WTC11 (cell line): ENCODE data around the gene WNK2. TPM values are rescaled to one million over a fixed set of nuclear protein-coding genes. Genes with fewer than 3 reads are reported as not detected.

Source experiments
- ATAC-seq: fragments of 200-7000 bp; cut with Tn5 transposase; 2 replicates; pipeline ENCODE4 v1.10.0; 2021; ENCODE audit warnings: mild to moderate bottlenecking, moderate library complexity
- CTCF ChIA-PET: fragments of 300-600 bp; sonication (Branson Sonifier 250); formaldehyde crosslinking; loops from one replicate; lab custom pipeline; 2021; ENCODE audit warnings: antibody characterized with exemption; lab: Charles Lee
- POLR2A ChIA-PET: fragments of 350-600 bp; sonication (Branson Sonifier 250); formaldehyde crosslinking; loops from one replicate; lab custom pipeline; 2021; ENCODE audit warnings: antibody characterized with exemption; lab: Charles Lee
- DNase-seq: peaks from one replicate; pipeline ENCODE4 v3.0.0; 2021; ENCODE audit warnings: low spot score
- H3K27ac Mint-ChIP-seq: 2 replicates; pipeline ENCODE4 v1.8.0; 2021; ENCODE audit warnings: mixed read lengths
- H3K27me3 Mint-ChIP-seq: 2 replicates; pipeline ENCODE4 v1.8.0; 2021; ENCODE audit warnings: low read depth, mild to moderate bottlenecking, moderate library complexity, mixed read lengths
- H3K36me3 Mint-ChIP-seq: 2 replicates; pipeline ENCODE4 v1.8.0; 2021; ENCODE audit warnings: mixed read lengths
- H3K4me1 Mint-ChIP-seq: 2 replicates; pipeline ENCODE4 v1.8.0; 2022; ENCODE audit warnings: mixed read lengths
- H3K4me3 Mint-ChIP-seq: 2 replicates; pipeline ENCODE4 v1.8.0; 2021; ENCODE audit warnings: mild to moderate bottlenecking, moderate library complexity, mixed read lengths
- H3K9me3 Mint-ChIP-seq: 2 replicates; pipeline ENCODE4 v1.8.0; 2021; ENCODE audit warnings: mixed read lengths
- ELF4 ChIP-seq: sonication (generic); formaldehyde crosslinking; IDR thresholded peaks from 2 replicates; pipeline ENCODE4 v1.8.1; 2022; ENCODE audit warnings: low read depth, mild to moderate bottlenecking, moderate library complexity, missing genetic modification reagents
- ETV6 ChIP-seq: sonication (generic); formaldehyde crosslinking; IDR thresholded peaks from 2 replicates; pipeline ENCODE4 v1.8.1; 2022; ENCODE audit warnings: mild to moderate bottlenecking, missing genetic modification reagents
- FOXP1 ChIP-seq: sonication (generic); formaldehyde crosslinking; IDR thresholded peaks from 2 replicates; pipeline ENCODE4 v1.8.0; 2022; ENCODE audit warnings: missing genetic modification reagents, mild to moderate bottlenecking, moderate library complexity, borderline replicate concordance
- IRF2 ChIP-seq: sonication (generic); formaldehyde crosslinking; IDR thresholded peaks from 2 replicates; pipeline ENCODE4 v1.8.0; 2022; ENCODE audit warnings: low read depth, missing genetic modification reagents, borderline replicate concordance
- JAZF1 ChIP-seq: fragments of 250-450 bp; sonication (Bioruptor Pico); IDR thresholded peaks from 2 replicates; pipeline ENCODE4 v1.9.0; 2021; ENCODE audit warnings: moderate library complexity, mild to moderate bottlenecking, inconsistent platforms
- JUN ChIP-seq: sonication (generic); formaldehyde crosslinking; IDR thresholded peaks from 2 replicates; pipeline ENCODE4 v1.8.0; 2023; ENCODE audit warnings: mild to moderate bottlenecking, missing genetic modification reagents
- MXD4 ChIP-seq: fragments of 250-450 bp; sonication (Bioruptor Pico); IDR thresholded peaks from 2 replicates; pipeline ENCODE4 v1.8.0; 2021; ENCODE audit warnings: mild to moderate bottlenecking, moderate library complexity, borderline replicate concordance
- NR1H2 ChIP-seq: sonication (generic); formaldehyde crosslinking; IDR thresholded peaks from 2 replicates; pipeline ENCODE4 v1.9.0; 2021; ENCODE audit warnings: mild to moderate bottlenecking, moderate library complexity, missing genetic modification reagents
- NR2C2 ChIP-seq: sonication (generic); formaldehyde crosslinking; IDR thresholded peaks from 2 replicates; pipeline ENCODE4 v1.8.0; 2022; ENCODE audit warnings: mild to moderate bottlenecking, missing genetic modification reagents
- NR3C1 ChIP-seq: sonication (generic); formaldehyde crosslinking; conservative IDR thresholded peaks from 2 replicates; pipeline ENCODE4 v1.8.1; 2023; ENCODE audit warnings: low read depth, mild to moderate bottlenecking, missing genetic modification reagents
- SMAD4 ChIP-seq: sonication (generic); formaldehyde crosslinking; IDR thresholded peaks from 2 replicates; pipeline ENCODE4 v1.8.0; 2022; ENCODE audit warnings: mild to moderate bottlenecking, missing genetic modification reagents
- SOX15 ChIP-seq: fragments of 250-450 bp; sonication (Bioruptor Pico); IDR thresholded peaks from 2 replicates; pipeline ENCODE4 v1.9.0; 2021; ENCODE audit warnings: mild to moderate bottlenecking
- SP1 ChIP-seq: sonication (generic); formaldehyde crosslinking; conservative IDR thresholded peaks from 2 replicates; pipeline ENCODE4 v1.8.1; 2022; ENCODE audit warnings: missing genetic modification reagents
- TCF7 ChIP-seq: sonication (generic); formaldehyde crosslinking; IDR thresholded peaks from 2 replicates; pipeline ENCODE4 v1.8.0; 2022; ENCODE audit warnings: mild to moderate bottlenecking, low read depth, missing genetic modification reagents, moderate library complexity
- TP53 ChIP-seq: sonication (generic); formaldehyde crosslinking; IDR thresholded peaks from 2 replicates; pipeline ENCODE4 v1.8.1; 2023; ENCODE audit warnings: mild to moderate bottlenecking, missing genetic modification reagents
- ZNF138 ChIP-seq: sonication (generic); formaldehyde crosslinking; conservative IDR thresholded peaks from 2 replicates; pipeline ENCODE4 v1.8.1; 2022; ENCODE audit warnings: mild to moderate bottlenecking, moderate library complexity, missing genetic modification reagents
- ZNF232 ChIP-seq: sonication (generic); formaldehyde crosslinking; IDR thresholded peaks from 2 replicates; pipeline ENCODE4 v1.8.0; 2022; ENCODE audit warnings: mild to moderate bottlenecking, missing genetic modification reagents
- ZNF263 ChIP-seq: sonication (generic); formaldehyde crosslinking; IDR thresholded peaks from 2 replicates; pipeline ENCODE4 v1.8.1; 2022; ENCODE audit warnings: low read depth, mild to moderate bottlenecking, moderate library complexity, missing genetic modification reagents
- ZNF317 ChIP-seq: sonication (generic); formaldehyde crosslinking; IDR thresholded peaks from 2 replicates; pipeline ENCODE4 v1.8.1; 2023; ENCODE audit warnings: low read depth, mild to moderate bottlenecking, moderate library complexity, missing genetic modification reagents, borderline replicate concordance
- ZNF396 ChIP-seq: fragments of 250-450 bp; sonication (Bioruptor Pico); IDR thresholded peaks from 2 replicates; pipeline ENCODE4 v1.8.0; 2021; ENCODE audit warnings: mild to moderate bottlenecking, moderate library complexity, borderline replicate concordance
- ZNF416 ChIP-seq: fragments of 250-450 bp; sonication (Bioruptor Pico); IDR thresholded peaks from 2 replicates; pipeline ENCODE4 v1.9.0; 2021; ENCODE audit warnings: mild to moderate bottlenecking, inconsistent platforms
- total RNA-seq: library from RNA; stranded (reverse); gene quantifications from 3 replicates; pipeline ENCODE4 v1.2.3, GENCODE V29; 2021
- TF ChIP-seq, protein P1 (sequence below): sonication (generic); formaldehyde crosslinking; IDR thresholded peaks from 2 replicates; pipeline ENCODE4 v1.8.1; 2022; ENCODE audit warnings: mild to moderate bottlenecking, moderate library complexity, missing genetic modification reagents
- TF ChIP-seq, protein P2 (sequence below): sonication (generic); formaldehyde crosslinking; IDR thresholded peaks from 2 replicates; pipeline ENCODE4 v1.8.0; 2022; ENCODE audit warnings: mild to moderate bottlenecking, missing genetic modification reagents
- TF ChIP-seq, protein P3 (sequence below): fragments of 250-450 bp; sonication (Bioruptor Pico); IDR thresholded peaks from 2 replicates; pipeline ENCODE4 v1.9.0; 2021; ENCODE audit warnings: moderate library complexity, mild to moderate bottlenecking, inconsistent platforms, borderline replicate concordance
- TF ChIP-seq, protein P4 (sequence below): fragments of 250-450 bp; sonication (Bioruptor Pico); IDR thresholded peaks from 2 replicates; pipeline ENCODE4 v1.9.0; 2021; ENCODE audit warnings: mild to moderate bottlenecking, borderline replicate concordance
- TF ChIP-seq, protein P5 (sequence below): sonication (generic); formaldehyde crosslinking; IDR thresholded peaks from 2 replicates; pipeline ENCODE4 v1.8.1; 2023; ENCODE audit warnings: mild to moderate bottlenecking, missing genetic modification reagents, moderate library complexity
- TF ChIP-seq, protein P6 (sequence below): sonication (generic); formaldehyde crosslinking; IDR thresholded peaks from 2 replicates; pipeline ENCODE4 v1.8.1; 2022; ENCODE audit warnings: missing genetic modification reagents, borderline replicate concordance

The WNK2 gene
- total RNA-seq, 1 experiment from 2014 or later = 120 TPM

DNA sequence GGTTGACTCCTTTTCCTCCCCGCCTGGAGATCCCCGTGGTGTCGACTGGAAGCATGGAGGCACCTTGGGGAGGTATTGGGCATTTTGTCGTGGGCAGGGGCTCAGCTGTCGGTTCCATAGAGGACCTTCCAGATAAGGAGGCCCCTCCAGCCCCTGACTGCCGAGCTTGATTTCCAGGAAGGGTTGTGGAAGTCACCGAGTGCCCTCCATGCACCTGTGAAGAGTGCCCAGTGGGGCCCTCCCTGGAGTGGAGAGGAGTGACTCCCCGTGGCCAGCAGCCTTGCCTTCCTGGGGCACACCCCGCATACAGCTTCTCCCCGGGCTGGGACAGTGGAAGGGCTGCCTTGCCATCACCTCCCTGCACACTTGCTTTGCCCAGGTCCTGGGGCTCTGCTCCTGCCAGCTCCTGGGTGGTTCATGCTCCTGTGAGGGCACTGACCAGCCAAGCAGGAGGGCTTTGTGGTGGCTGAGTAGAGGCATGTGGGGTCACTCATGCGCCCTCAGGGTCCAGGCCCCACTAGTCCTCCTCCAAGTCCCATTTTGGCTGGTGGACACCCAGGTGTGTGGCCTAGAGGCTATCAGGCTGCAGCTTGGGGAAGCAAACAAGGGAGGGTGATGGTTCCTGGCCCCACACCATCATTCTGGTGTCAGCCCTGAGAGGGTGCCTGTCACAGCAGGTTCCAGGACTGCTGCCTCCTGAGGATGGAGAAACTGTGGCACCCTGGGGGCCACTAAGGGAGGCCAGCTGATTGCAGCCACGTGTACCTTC, 133.0 kb downstream of the WNK2 start:
- ChIA-PET POLR2A (no interaction called here), CTCF (interaction anchor here (1.3 kb wide), 2 partner anchors 12 to 250 kb away, joined by 3 read pairs; no protein-coding TSS in a partner anchor)
- H3K9me3 Mint-ChIP-seq = peaks cover 31% of the 10 kb centered on the region
- ATAC-seq (no peak), DNase-seq (no peak)
- H3K27ac Mint-ChIP-seq = no peak overlapping the region
- no peak overlapping the region for H3K4me3 Mint-ChIP-seq
- H3K36me3 Mint-ChIP-seq = peaks cover 41% of the 10 kb centered on the region
- H3K27me3 Mint-ChIP-seq = no peaks in the 10 kb centered on the region
- TF ChIP-seq ZNF416 (CRISPR knock-in tag) = no peak
- no peak for TF ChIP-seq NR2C2 (CRISPR knock-in tag)
- no peak for TF ChIP-seq SMAD4 (CRISPR knock-in tag)
- no peak for TF ChIP-seq ZNF396 (CRISPR knock-in tag)
- no peak for TF ChIP-seq MXD4
- TF ChIP-seq, protein P1, sequence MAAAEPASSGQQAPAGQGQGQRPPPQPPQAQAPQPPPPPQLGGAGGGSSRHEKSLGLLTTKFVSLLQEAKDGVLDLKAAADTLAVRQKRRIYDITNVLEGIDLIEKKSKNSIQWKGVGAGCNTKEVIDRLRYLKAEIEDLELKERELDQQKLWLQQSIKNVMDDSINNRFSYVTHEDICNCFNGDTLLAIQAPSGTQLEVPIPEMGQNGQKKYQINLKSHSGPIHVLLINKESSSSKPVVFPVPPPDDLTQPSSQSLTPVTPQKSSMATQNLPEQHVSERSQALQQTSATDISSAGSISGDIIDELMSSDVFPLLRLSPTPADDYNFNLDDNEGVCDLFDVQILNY (CRISPR knock-in tag) = no peak
- no peak for TF ChIP-seq ZNF138
- no peak for TF ChIP-seq JUN (CRISPR knock-in tag)
- TF ChIP-seq JAZF1 = no peak
- TF ChIP-seq, protein P2, sequence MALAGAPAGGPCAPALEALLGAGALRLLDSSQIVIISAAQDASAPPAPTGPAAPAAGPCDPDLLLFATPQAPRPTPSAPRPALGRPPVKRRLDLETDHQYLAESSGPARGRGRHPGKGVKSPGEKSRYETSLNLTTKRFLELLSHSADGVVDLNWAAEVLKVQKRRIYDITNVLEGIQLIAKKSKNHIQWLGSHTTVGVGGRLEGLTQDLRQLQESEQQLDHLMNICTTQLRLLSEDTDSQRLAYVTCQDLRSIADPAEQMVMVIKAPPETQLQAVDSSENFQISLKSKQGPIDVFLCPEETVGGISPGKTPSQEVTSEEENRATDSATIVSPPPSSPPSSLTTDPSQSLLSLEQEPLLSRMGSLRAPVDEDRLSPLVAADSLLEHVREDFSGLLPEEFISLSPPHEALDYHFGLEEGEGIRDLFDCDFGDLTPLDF = no peak
- TF ChIP-seq, protein P3, sequence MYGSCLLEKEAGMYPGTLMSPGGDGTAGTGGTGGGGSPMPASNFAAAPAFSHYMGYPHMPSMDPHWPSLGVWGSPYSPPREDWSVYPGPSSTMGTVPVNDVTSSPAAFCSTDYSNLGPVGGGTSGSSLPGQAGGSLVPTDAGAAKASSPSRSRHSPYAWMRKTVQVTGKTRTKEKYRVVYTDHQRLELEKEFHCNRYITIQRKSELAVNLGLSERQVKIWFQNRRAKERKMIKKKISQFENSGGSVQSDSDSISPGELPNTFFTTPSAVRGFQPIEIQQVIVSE (CRISPR knock-in tag) = no peak
- no peak for TF ChIP-seq TP53 (CRISPR knock-in tag)
- TF ChIP-seq ZNF317 (CRISPR knock-in tag) = no peak
- TF ChIP-seq, protein P4, sequence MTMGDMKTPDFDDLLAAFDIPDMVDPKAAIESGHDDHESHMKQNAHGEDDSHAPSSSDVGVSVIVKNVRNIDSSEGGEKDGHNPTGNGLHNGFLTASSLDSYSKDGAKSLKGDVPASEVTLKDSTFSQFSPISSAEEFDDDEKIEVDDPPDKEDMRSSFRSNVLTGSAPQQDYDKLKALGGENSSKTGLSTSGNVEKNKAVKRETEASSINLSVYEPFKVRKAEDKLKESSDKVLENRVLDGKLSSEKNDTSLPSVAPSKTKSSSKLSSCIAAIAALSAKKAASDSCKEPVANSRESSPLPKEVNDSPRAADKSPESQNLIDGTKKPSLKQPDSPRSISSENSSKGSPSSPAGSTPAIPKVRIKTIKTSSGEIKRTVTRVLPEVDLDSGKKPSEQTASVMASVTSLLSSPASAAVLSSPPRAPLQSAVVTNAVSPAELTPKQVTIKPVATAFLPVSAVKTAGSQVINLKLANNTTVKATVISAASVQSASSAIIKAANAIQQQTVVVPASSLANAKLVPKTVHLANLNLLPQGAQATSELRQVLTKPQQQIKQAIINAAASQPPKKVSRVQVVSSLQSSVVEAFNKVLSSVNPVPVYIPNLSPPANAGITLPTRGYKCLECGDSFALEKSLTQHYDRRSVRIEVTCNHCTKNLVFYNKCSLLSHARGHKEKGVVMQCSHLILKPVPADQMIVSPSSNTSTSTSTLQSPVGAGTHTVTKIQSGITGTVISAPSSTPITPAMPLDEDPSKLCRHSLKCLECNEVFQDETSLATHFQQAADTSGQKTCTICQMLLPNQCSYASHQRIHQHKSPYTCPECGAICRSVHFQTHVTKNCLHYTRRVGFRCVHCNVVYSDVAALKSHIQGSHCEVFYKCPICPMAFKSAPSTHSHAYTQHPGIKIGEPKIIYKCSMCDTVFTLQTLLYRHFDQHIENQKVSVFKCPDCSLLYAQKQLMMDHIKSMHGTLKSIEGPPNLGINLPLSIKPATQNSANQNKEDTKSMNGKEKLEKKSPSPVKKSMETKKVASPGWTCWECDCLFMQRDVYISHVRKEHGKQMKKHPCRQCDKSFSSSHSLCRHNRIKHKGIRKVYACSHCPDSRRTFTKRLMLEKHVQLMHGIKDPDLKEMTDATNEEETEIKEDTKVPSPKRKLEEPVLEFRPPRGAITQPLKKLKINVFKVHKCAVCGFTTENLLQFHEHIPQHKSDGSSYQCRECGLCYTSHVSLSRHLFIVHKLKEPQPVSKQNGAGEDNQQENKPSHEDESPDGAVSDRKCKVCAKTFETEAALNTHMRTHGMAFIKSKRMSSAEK (CRISPR knock-in tag) = no peak
- no peak for TF ChIP-seq SP1 (CRISPR knock-in tag)
- no peak for TF ChIP-seq ZNF263 (CRISPR knock-in tag)
- TF ChIP-seq ZNF232 (CRISPR knock-in tag) = no peak
- no peak for TF ChIP-seq ELF4
- TF ChIP-seq, all 79 proteins: peak for 0
- peaks cover 5% of the 10 kb centered on the region for H3K4me1 Mint-ChIP-seq

DNA sequence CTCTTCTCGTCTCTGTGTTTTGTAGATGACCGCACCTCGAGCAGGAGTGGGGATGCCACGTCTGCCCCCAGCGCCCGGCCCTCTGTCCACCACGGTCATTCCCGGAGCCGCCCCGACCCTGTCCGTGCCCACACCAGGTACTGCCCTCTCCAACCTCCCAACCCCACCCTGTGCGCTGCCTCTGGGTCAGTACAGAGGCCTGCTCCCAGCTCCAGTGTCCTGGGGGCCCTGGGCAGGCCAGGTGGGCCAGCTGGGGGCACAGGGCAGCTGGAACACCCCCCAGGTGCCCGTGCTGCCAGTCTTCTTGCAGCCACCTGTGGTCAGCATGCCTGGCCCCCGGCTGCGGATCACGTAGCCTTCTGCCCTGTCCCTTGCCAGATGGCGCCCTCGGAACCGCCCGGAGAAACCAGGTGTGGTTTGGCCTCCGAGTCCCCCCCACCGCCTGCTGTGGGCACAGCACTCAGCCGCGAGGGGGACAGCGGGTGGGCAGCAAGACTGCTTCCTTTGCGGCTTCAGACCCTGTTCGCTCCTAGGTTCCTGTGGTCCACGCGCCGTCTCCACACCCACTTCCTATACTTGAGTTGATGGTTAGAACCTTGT, 133.7 kb downstream of the WNK2 start:
- H3K27ac Mint-ChIP-seq = no peak overlapping the region
- peaks cover 5% of the 10 kb centered on the region for H3K4me1 Mint-ChIP-seq
- H3K4me3 Mint-ChIP-seq = no peak overlapping the region
- DNase-seq = no peak
- H3K27me3 Mint-ChIP-seq = no peaks in the 10 kb centered on the region
- H3K9me3 Mint-ChIP-seq = peaks cover 26% of the 10 kb centered on the region
- POLR2A ChIA-PET = no interaction called here
- H3K36me3 Mint-ChIP-seq = peaks cover 35% of the 10 kb centered on the region
- CTCF ChIA-PET = interaction anchor here (0.9 to 1.3 kb wide), 2 partner anchors 163 to 249 kb away, joined by 3 read pairs; no protein-coding TSS in a partner anchor
- ATAC-seq = no peak
- TF ChIP-seq, protein P5, sequence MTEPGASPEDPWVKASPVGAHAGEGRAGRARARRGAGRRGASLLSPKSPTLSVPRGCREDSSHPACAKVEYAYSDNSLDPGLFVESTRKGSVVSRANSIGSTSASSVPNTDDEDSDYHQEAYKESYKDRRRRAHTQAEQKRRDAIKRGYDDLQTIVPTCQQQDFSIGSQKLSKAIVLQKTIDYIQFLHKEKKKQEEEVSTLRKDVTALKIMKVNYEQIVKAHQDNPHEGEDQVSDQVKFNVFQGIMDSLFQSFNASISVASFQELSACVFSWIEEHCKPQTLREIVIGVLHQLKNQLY = no peak
- TF ChIP-seq ETV6 (no peak), TCF7 (no peak), FOXP1 (CRISPR knock-in tag) (no peak), NR3C1 (CRISPR knock-in tag) (no peak), ZNF232 (CRISPR knock-in tag) (no peak), SMAD4 (CRISPR knock-in tag) (no peak), SOX15 (CRISPR knock-in tag) (no peak), IRF2 (CRISPR knock-in tag) (no peak), NR1H2 (CRISPR knock-in tag) (no peak)
- TF ChIP-seq, protein P6, sequence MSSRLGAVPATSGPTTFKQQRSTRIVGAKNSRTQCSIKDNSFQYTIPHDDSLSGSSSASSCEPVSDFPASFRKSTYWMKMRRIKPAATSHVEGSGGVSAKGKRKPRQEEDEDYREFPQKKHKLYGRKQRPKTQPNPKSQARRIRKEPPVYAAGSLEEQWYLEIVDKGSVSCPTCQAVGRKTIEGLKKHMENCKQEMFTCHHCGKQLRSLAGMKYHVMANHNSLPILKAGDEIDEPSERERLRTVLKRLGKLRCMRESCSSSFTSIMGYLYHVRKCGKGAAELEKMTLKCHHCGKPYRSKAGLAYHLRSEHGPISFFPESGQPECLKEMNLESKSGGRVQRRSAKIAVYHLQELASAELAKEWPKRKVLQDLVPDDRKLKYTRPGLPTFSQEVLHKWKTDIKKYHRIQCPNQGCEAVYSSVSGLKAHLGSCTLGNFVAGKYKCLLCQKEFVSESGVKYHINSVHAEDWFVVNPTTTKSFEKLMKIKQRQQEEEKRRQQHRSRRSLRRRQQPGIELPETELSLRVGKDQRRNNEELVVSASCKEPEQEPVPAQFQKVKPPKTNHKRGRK (CRISPR knock-in tag) = no peak
